PC-3 (cell line): Measurements from ENCODE around the gene DCAKD. TPM values are rescaled to one million over a fixed set of nuclear protein-coding genes. Genes with fewer than 3 reads are reported as not detected.
A peak's percentile ranks its signal among the peaks of the same experiment; 100 is the strongest.

Experiments
- ATAC-seq: fragments of 200-7000 bp; cut with Tn5 transposase; 2 replicates; pipeline ENCODE4 v1.9.1; 2020; ENCODE audit warnings: mild to moderate bottlenecking, moderate library complexity
- BruUV-seq: library from RNA; stranded (reverse); fragments of 400-500 nt; replicated peaks from 2 replicates; lab custom pipeline; 2021; lab: Mats Ljungman, UMichigan
- CTCF ChIA-PET: fragments of 300-600 bp; sonication (Branson Sonifier 250); formaldehyde crosslinking; loops from one replicate; lab custom pipeline; 2022; ENCODE audit warnings: antibody characterized with exemption; lab: Charles Lee
- POLR2A ChIA-PET: fragments of 300-600 bp; sonication (Branson Sonifier 250); formaldehyde crosslinking; loops from one replicate; lab custom pipeline; 2022; ENCODE audit warnings: antibody characterized with exemption; ENCODE audit not compliant: unreplicated experiment; lab: Charles Lee
- DNase-seq: peaks from one replicate; pipeline ENCODE4 v3.0.0-alpha.2; 2015
- H2AFZ ChIP-seq: fragments of 300-600 bp; sonication (generic); 2 replicates; pipeline ENCODE4 v1.6.0; 2016; ENCODE audit warnings: antibody characterized with exemption, low read length
- H3F3A ChIP-seq: fragments of 300-600 bp; sonication (generic); one replicate; pipeline ENCODE4 v1.6.0; 2017; ENCODE audit warnings: antibody characterized with exemption, low read length, control low read depth, mild to moderate bottlenecking; ENCODE audit not compliant: unreplicated experiment
- H3K27ac ChIP-seq: fragments of 300-600 bp; sonication (generic); 2 replicates; pipeline ENCODE4 v1.5.1; 2016; ENCODE audit warnings: mild to moderate bottlenecking, low read length
- H3K27me3 ChIP-seq: fragments of 300-600 bp; sonication (generic); 2 replicates; pipeline ENCODE4 v1.6.1; 2016; ENCODE audit warnings: low read length, mixed read lengths
- H3K36me3 ChIP-seq: fragments of 300-600 bp; sonication (generic); 2 replicates; pipeline ENCODE4 v1.6.1; 2016; ENCODE audit warnings: low read depth, mixed run types, low read length, mixed read lengths
- H3K4me1 ChIP-seq: fragments of 300-600 bp; sonication (generic); 2 replicates; pipeline ENCODE4 v1.5.1; 2016; ENCODE audit warnings: low read length; ENCODE audit not compliant: insufficient read depth
- H3K4me2 ChIP-seq: fragments of 300-600 bp; sonication (generic); 2 replicates; pipeline ENCODE4 v1.6.0; 2016; ENCODE audit warnings: low read length
- H3K4me3 ChIP-seq: fragments of 300-600 bp; sonication (generic); 2 replicates; pipeline ENCODE4 v1.5.1; 2016; ENCODE audit warnings: mild to moderate bottlenecking, low read length, mixed read lengths
- H3K79me2 ChIP-seq: fragments of 300-600 bp; sonication (generic); 2 replicates; pipeline ENCODE4 v1.6.1; 2017; ENCODE audit warnings: low read length, mixed read lengths
- H3K9ac ChIP-seq: fragments of 300-600 bp; sonication (generic); 2 replicates; pipeline ENCODE4 v1.6.0; 2016; ENCODE audit warnings: mild to moderate bottlenecking, low read length
- H3K9me2 ChIP-seq: fragments of 300-600 bp; sonication (generic); replicated peaks from 2 replicates; pipeline ENCODE4 v1.6.1; 2016; ENCODE audit warnings: mixed run types, low read length, mixed read lengths
- H3K9me3 ChIP-seq: fragments of 300-600 bp; sonication (generic); 2 replicates; pipeline ENCODE4 v1.6.1; 2016; ENCODE audit warnings: low read length, mixed read lengths
- H4K20me1 ChIP-seq: fragments of 300-600 bp; sonication (generic); 2 replicates; pipeline ENCODE4 v1.6.1; 2016; ENCODE audit warnings: low read length, mixed read lengths
- EZH2phosphoT487 ChIP-seq: fragments of 300-600 bp; sonication (generic); IDR thresholded peaks from 2 replicates; pipeline ENCODE4 v1.6.1; 2018; ENCODE audit warnings: mild to moderate bottlenecking, antibody characterized with exemption, low read length, borderline replicate concordance
- intact Hi-C: fragments of 100-400 bp; cut with micrococcal nuclease; formaldehyde crosslinking; loops from 2 replicates; pipeline ENCODE4 v1.9.0; 2023
- total RNA-seq: library from RNA; depleted of rRNA; stranded (reverse); fragments of >200 nt; gene quantifications from 2 replicates; pipeline ENCODE4 v1.2.3, GENCODE V29; 2014
- TF ChIP-seq, protein P1 (sequence below): fragments of 300-600 bp; sonication (generic); conservative IDR thresholded peaks from 2 replicates; pipeline ENCODE4 v1.5.1; 2017; ENCODE audit warnings: antibody characterized with exemption, low read depth, mild to moderate bottlenecking, low read length

The DCAKD gene
- total RNA-seq, 1 experiment from 2014 or later, result 56.2 TPM

- intact Hi-C loops, result loop anchor here (1.0 to 5.0 kb wide), 3 partner anchors 102 to 120 kb away; partner anchors contain the start of gene PLCD3
- no peak for DNase-seq
- peak overlapping the region; percentile 78 for H3K4me2 ChIP-seq
- ChIA-PET POLR2A (no interaction called here), CTCF (interaction anchor here (0.5 to 4.9 kb wide), 5 partner anchors 29 to 112 kb away, joined by 4 to 45 read pairs (median 6); partner anchors contain the start of genes C1QL1 and DCAKD)
- H4K20me1 ChIP-seq, result no peaks in the 10 kb centered on the region
- no peaks in the 10 kb centered on the region for H3K9me2 ChIP-seq
- H3K27ac ChIP-seq, result no peak overlapping the region
- H3K79me2 ChIP-seq, result no peaks in the 10 kb centered on the region
- no TSS peak for BruUV-seq
- no peaks in the 10 kb centered on the region for H3K36me3 ChIP-seq
- no peak overlapping the region for H3K9ac ChIP-seq
- H2AFZ ChIP-seq, result peak overlapping the region; percentile 73
- no peaks in the 10 kb centered on the region for H3F3A ChIP-seq
- ATAC-seq, result peak; percentile 8
- no peak overlapping the region; the same call in 1 of the 2 replicates for H3K4me3 ChIP-seq
- peaks cover 19% of the 10 kb centered on the region; the same call in 1 of the 2 replicates for H3K4me1 ChIP-seq
- no peaks in the 10 kb centered on the region for H3K27me3 ChIP-seq
- no peaks in the 10 kb centered on the region for H3K9me3 ChIP-seq
- no peak for TF ChIP-seq EZH2phosphoT487
- TF ChIP-seq, protein P1, sequence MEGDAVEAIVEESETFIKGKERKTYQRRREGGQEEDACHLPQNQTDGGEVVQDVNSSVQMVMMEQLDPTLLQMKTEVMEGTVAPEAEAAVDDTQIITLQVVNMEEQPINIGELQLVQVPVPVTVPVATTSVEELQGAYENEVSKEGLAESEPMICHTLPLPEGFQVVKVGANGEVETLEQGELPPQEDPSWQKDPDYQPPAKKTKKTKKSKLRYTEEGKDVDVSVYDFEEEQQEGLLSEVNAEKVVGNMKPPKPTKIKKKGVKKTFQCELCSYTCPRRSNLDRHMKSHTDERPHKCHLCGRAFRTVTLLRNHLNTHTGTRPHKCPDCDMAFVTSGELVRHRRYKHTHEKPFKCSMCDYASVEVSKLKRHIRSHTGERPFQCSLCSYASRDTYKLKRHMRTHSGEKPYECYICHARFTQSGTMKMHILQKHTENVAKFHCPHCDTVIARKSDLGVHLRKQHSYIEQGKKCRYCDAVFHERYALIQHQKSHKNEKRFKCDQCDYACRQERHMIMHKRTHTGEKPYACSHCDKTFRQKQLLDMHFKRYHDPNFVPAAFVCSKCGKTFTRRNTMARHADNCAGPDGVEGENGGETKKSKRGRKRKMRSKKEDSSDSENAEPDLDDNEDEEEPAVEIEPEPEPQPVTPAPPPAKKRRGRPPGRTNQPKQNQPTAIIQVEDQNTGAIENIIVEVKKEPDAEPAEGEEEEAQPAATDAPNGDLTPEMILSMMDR, result peak; percentile 28; the same call in 1 of the 2 replicates
Measured at GRCh38 chr17:45022288-45022648, 29.2 kb downstream of the DCAKD start.

DNA sequence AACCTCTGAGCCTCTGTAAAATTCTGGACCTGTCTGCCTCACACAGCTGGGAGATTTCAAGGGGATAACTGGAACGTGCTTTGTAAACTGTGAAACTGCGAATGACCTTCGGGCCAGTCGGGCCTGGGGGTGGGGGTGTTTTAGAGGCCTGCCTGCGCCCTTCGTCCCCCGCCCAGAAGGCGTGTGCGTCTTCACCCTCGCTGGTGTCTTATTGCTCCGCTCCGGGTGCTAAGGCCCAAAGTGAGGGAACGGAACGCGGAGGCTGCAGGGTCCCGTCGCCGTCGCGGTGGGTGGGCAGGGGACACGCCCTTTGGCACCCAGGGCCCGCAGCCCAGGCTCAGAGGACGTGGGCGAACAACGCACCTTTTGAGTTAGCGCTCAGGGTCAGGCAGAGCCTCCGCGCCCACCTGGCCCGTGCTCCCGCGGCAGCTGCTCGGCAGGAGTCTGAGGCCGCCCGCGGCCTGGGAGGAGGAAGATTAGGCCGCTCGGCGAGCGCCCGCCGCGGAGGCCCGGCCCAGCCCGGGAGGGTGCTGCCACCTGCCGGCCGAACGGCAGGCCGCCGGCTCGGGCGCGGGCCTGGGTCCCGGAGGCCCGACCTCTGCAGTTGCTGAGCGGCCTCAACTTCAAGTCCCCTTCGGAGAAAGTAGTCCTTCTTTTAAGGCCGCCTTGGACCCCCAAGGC lies 29.7 kb downstream of the DCAKD start:
- Histone ChIP-seq H3K9ac (peak overlapping the region; percentile 35), H2AFZ (peak overlapping the region; percentile 73)
- TF ChIP-seq, protein P1, result peak; percentile 96
- no peak for TF ChIP-seq EZH2phosphoT487

More for the DNA sequence above, 29.7 kb downstream of the DCAKD start:
- Histone ChIP-seq H3K4me1 (peaks cover 19% of the 10 kb centered on the region; the same call in 1 of the 2 replicates), H3K9me2 (no peaks in the 10 kb centered on the region), H3K4me2 (peak overlapping the region; percentile 78), H3K9me3 (no peaks in the 10 kb centered on the region), H3K27ac (no peak overlapping the region), H3K27me3 (no peaks in the 10 kb centered on the region), H3K36me3 (no peaks in the 10 kb centered on the region), H3K79me2 (no peaks in the 10 kb centered on the region), H3F3A (no peaks in the 10 kb centered on the region), H4K20me1 (no peaks in the 10 kb centered on the region), H3K4me3 (peak overlapping the region; percentile 51)
- intact Hi-C loops, result loop anchor here (1.0 to 5.0 kb wide), 3 partner anchors 101 to 119 kb away; partner anchors contain the start of gene PLCD3
- peak; percentile 68 for ATAC-seq
- BruUV-seq, result no TSS peak
- peak; percentile 79 for DNase-seq
- ChIA-PET POLR2A (no interaction called here), CTCF (interaction anchor here (0.6 to 4.9 kb wide), 6 partner anchors 29 to 823 kb away, joined by 3 to 45 read pairs (median 4); partner anchors contain the start of gene DCAKD)
